Measurements from ENCODE around the gene CD82.

Gene CD82

DNA sequence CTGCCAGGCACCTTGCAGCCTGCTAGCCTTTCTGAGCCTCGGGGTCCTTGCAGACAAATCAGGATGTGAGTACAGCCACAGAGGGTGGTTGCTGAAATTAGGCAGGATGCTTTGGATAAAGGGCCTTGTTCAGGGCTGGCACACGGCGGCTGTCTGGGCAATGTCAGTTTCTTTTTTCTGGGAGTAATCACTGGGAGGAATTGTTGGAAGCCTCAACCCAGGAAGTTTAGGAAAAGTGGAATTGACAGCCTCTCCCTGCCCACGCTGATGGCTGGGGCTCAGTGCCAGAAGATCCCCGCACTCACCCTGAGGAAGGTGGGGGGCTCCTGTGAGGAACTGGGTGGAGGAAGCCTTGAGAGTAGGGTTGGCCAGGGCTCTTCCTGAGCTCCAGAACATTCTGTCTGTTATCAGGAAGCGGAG is 37.4 kb downstream of the CD82 start:
- DNase-seq, result no peak

- no peak for DNase-seq
These were observed 38.7 kb downstream of the CD82 start for GRCh38 chr11:44604171-44604581.

GRCh38 chr11:44605068-44605708 is 39.7 kb downstream of the CD82 start:
- no peak for DNase-seq

GRCh38 chr11:44605965-44606364 is 40.5 kb downstream of the CD82 start:
- DNase-seq, result no peak

DNA sequence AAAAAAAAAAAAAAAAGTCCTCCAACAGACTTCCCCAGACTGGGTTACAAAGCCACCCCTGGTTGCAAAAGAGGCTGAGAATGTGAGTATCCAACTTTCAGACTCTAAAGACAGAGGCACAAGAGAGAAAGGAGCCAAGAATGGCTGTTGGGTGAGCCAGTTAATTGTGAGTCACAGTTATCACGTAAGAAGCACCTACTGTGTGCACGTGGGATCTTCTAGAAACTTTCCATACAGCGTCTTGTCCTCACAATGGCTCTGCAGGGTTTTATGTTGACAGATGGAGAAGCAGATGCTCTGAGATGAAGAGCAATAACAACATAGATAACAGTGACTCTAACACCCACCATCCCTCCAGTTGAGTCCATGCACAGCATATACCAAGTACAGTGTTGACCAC is 41.0 kb downstream of the CD82 start:
- DNase-seq, result no peak

DNA sequence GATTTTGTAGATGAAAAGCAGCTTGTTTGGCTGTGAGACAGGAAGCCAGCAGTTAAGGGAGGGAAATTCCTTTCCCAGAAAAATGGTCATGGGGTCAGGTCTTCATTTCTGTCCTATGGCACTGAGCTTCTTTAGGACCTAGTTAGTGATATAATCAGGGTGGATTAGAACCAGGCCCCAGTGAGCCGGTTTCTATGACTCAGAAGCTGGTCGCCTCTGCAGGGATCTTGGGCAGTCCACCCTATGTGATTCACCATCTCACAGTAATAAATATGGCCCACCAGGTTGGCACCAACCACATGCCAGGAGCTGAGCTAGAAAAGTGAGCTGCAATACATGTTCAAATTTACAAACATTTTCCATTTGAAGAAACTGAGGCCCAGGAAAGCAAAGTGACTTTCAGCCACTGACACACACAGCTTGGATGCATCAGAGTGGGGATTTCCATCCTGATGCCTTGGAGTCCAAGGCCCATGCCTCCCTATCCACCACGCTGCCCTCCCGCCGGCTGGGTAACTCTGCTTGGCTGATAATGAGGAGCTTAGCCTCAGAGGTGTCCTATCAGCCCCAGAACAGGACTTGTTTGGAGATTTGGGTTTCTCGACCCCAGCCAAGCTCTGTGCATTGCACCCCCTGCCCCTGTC is 42.0 kb downstream of the CD82 start:
- DNase-seq, result no peak

DNA sequence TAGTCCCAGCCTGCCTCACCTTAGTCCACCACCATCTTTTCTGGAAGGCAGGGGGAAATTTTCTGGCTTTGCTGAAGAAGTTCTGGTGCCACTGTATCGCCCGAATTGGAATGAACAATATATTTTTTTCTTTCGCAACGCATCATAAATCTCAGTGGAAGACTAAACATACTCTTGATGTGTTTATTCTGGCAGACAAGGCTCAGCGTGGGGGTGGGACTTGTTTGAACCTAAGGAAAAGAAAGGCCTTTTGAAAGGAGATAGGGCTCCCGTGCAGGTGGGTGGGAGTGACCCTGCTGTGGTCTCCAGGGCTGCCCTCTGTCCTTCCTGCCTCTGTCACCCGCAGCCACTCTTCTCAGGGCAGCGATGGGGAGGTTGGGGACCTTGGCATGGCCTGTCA is 42.5 kb downstream of the CD82 start:
- DNase-seq, result no peak

DNA sequence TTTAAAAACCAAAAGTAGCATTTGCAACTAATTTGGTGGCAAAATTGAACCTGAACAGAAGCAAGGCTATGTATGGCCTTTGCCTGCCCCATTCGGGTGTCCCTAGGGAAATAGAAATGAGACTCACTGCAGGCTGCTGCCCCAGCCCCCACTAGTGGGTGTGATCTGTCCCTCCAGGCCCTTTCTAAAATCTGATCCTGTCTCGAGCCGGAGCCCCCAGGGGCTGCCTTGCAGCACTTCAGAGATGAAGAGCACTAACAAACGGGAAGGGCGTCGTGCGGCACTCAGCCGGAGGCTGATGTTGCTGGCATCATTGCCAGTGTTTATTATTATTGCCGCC is 43.2 kb downstream of the CD82 start:
- no peak for DNase-seq

DNA sequence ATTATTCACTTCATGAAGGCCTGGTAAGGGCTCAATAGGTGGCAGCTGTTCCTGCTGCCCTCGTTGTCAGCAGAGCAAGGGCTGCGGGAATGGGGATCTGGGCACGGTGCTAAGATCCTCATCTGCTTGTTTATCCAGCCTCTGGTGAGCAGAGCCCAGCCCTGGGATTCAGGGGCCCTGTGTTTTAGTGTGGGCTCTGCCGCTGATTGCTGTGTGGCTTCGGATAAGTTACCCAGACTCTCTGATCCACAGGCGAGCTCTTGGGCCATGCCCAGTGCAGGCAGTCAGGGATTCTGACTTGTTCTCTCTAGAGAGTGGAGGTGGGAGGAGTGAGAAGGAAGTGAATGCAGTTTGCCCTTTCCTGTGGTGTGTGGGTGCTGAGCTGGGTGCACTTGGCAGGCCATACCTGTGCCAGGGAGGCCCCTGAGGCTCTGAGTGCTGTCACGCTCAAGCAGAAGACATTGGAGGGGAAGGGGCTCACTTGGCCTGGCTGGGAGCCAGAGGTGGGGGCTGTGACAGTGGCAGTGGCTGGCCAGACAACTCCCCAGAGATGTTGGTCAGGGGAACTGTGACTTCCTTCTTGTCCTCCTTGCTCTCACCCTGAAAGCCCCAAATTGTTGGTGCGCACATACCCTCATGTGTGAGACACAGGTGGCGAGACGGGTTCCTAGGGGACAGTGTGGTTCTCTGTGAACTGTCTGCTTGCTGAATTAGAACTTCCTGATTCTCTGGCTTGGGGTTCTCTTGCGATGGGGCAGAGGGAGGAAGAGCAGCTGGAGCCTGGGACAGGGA is 43.7 kb downstream of the CD82 start:
- no peak for DNase-seq

DNA sequence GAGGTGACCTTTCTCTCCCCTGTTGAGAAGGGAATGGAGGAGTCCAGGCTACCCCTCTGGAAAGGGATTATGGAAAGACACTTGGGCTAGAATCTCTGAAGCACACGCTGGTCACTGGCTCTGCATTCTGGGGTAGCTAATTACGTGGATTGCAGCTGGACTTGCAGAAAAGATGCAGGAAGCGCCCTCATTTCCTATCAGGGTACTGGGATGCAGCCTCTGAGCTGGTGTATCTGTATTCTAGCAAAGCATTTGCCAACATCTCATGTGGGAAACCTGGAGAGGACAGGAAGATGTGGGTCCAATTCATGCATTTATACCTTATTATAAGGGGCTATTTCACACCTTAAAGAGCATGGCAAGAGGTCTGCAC is 44.3 kb downstream of the CD82 start:
- DNase-seq, result no peak

DNA sequence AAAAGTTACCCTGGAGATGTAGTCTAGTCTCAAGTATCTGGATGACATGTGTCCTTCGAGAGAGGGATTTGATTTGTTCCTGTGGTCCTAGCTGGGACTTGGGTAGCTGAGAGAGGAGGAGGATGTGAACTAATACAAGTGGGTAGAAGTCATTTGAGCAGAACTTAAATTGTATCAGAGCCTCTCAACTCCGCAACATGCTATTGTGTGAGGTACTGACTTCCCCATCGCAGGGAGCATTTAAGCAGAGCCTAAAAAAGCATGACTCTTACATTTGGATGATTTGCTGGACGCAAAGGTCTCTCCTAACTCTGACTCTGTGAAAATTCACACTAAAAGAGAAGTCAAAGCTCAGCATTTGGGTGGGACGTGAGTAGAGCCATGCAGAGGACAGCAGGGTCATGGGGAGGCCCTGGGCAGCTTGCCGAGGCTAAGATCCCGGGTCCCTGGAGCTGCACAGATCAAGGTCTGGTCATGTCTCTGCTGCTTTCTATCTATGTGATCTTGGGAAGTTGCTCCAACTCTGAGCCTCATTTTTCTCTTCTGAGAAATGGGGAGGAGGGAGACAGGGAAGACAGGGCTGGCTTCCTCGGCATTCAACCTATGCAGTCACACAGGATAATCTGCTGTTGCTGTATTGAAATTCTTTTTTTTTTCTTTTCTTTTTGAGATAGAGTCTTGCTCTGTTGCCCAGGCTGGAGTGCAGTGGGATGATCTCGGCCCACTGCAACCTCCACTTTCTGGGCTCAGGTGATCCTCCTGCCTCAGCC is 44.9 kb downstream of the CD82 start:
- no peak for DNase-seq

DNA sequence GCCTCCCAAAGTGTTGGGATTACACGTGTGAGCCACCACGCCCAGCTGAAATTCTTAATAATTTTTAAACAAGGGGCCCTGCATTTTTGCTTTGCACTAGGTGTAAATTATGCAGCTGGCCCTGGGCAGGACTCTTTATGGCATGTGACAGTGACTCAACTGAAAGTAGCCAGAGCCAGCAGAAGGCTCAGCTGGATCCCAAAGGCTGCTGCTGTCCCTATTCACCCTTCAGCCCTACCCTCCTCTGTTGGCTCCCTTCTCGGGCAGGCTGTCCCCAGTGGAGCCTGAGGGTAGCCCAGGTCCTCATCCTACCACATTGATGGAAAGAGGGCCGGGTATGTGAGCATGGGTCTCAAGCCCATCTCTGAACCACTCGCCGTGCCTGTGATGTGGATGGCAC is 45.6 kb downstream of the CD82 start:
- DNase-seq, result no peak

DNA sequence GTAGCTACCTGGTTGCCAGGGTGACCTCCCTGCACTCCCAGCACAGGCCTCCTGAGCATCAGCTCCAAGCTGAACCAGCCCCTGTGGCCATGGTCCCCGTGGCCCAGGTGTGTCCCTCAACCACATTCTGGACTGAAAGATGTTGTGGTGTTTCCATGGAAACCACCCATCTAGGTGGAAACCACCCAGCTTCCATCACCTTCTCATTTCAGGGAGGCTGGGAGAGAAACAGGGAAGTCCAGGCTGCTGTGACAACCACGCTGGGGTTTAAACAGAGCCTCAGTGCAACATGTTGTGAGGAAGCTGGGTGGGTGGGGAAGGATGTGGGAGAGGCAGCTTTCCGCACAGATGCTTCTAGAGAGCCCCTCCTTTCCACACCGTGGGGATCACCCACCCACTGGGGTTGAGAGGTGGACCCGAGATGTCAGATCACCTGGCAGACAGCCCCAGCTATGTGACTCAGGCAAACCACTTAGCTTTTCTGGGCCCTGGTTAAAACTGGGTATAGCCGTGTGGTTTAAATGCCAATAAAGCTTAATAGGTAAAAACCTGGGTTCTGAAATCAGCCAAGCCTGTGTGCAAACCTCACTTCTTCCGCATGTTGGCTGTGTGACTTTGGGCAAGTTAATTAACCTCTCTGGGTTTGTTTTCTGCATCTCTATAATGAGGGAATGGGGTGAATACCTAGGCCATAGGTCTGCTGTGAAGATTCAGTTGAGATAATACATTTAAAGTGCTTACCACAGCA is 46.4 kb downstream of the CD82 start:
- no peak for DNase-seq

DNA sequence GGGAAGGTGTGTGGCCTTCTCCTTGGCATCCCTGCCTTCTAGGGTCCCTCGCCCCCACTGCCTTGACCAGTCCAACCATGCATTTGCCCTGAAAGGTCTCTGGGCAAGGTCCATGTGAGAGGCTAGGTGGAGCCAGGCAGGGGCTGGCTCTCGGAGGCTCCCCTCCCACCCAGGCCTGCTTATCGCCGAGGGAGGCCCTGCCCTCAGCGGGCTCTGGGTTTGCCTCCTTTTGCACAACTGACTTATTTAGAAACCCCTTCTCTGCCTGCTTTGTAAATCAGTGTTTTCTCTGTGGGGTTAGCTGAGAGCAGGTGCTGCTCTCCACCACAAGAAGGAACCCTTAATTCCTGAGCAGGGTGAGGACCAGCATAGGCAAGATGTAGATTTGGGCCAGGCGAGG is 47.7 kb downstream of the CD82 start:
- no peak for DNase-seq

DNA sequence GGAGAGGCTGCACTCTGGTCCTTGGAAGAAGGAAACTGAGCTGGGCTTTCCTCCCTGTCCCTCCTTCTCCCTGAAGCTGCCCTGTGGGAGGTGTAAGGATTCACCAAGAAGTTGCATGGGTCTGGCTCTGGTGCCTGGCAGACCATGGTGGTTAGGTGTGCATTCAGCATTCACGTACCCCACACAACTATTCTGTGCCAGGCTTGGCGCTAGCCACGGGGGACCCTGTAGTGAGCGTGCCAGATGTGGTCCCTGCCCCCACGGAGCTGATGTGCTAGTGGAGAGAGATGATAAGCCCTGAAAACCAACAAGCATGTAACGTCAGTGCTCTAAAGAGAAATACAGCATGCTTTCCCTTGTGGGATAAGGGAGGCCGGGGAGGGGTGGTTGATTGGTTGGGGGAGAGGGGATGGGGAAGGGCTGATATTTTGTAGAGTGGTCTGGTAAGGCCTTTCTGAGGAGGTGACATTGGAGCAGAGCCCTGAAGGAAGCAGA is 48.9 kb downstream of the CD82 start:
- DNase-seq, result no peak

DNA sequence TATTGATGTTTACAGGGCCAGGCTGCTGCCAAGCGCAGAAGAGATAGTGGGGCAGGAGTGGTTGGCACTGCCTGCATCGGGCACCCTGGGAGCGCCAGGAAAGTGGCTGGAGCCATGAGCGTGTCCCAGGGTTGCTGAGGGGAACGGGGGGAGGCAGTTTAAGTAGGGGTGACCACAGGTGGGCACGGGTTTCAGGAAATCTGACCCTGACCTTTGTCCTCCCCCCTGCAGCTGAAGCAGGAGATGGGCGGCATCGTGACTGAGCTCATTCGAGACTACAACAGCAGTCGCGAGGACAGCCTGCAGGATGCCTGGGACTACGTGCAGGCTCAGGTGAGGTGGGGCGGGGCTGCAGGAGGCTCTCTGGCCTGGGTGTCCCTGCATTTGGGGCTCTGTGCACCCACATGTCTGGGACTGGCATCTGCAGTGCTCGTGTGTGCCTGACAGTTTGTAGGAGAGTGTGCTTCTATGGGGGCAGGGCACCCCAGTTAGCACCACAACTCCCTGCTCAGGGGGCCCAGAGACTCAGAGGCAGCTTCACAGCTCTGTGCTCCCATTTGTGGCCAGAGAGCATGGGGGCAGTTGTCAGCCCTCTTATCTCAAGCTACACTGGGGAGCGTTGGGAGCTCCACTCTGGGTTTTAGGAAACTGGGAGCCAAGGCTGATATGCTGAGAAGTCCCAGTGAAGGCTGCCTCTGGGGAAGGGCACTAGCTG is 49.7 kb downstream of the CD82 start:
- no peak for DNase-seq

GRCh38 chr11:44615913-44616791 is 50.7 kb downstream of the CD82 start:
- DNase-seq, result no peak

DNA sequence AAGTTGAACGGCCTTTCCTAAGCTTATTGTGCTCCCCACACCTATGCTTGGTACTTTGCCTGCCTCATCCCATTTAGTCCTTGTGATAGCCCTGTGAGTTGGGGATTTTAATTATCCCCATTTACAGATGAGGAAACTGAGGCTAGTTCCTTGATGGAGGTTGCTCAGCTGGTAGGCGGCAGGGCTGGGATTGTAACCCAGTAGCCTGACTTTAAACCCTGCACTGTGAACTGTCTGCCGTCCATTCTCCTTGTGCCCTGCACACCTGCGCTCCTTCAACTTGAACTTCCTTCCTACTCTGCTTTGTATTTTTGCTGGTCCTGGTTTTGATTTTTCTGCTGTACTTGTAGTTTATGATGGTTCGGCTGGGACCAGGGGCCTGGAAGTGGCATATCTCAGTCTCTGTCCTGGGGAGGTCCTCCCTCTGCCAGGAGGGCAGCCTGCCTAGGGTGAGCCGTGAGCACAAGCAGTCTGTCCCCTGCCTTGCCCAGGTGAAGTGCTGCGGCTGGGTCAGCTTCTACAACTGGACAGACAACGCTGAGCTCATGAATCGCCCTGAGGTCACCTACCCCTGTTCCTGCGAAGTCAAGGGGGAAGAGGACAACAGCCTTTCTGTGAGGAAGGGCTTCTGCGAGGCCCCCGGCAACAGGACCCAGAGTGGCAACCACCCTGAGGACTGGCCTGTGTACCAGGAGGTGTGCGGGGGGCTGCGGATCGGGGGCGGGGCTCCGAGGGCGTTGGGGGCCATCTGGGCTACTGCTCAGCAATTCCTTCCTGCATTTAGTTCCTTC is 52.4 kb downstream of the CD82 start:
- DNase-seq, result peak; percentile 43

DNA sequence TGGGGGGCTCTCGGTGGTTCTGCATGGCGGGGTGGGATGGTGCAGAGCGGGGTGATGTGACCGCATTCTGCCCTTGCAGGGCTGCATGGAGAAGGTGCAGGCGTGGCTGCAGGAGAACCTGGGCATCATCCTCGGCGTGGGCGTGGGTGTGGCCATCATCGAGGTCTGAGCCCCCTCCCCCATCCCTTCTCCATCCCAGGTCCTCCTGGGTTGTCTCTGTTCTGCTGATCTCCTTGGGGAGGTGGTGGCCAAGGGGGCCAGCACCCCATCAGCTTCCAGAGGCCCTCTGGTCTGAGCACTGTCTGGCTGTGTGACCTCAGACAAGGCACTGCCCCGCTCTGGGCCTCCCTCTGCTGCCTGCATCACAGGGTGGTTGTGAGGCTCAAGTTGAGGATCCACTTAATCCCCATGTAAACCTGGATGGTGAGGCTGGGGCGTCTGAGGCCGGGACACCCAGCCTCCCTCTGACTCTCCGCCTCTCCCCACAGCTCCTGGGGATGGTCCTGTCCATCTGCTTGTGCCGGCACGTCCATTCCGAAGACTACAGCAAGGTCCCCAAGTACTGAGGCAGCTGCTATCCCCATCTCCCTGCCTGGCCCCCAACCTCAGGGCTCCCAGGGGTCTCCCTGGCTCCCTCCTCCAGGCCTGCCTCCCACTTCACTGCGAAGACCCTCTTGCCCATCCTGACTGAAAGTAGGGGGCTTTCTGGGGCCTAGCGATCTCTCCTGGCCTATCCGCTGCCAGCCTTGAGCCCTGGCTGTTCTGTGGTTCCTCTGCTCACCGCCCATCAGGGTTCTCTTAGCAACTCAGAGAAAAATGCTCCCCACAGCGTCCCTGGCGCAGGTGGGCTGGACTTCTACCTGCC is 53.3 kb downstream of the CD82 start:
- DNase-seq, result peak; percentile 30

All from right forelimb (tissue), 1 donor.